ENCODE results near the gene LRRFIP1. TPM values are rescaled to one million over a fixed set of nuclear protein-coding genes. Genes with fewer than 3 reads are reported as not detected.
A peak's percentile ranks its signal among the peaks of the same experiment; 100 is the strongest.

Gene LRRFIP1
- total RNA-seq, 3 donors from 2014 or later (not counting 1 experiment from before 2014, with no cell fraction given), result 163 to 207 (median 188) TPM

- H3K4me1 Mint-ChIP-seq, result peaks cover 29 to 31% of the 10 kb centered on the region in 2 donors
- WGBS (ENCODE audit: insufficient coverage), result 95% methylated on average over 14 of the region's 14 CpGs
- no peaks in the 10 kb centered on the region for H3K27me3 ChIP-seq (ENCODE audit: control insufficient read depth, insufficient read depth, low read length)
- H3K36me3 Mint-ChIP-seq, result no peaks in the 10 kb centered on the region
- no peak for TF ChIP-seq CTCF (IDR thresholded peaks at IDR 0.05)
- H3K9me3 ChIP-seq (ENCODE audit: control insufficient read depth, insufficient read depth, low read length), result no peaks in the 10 kb centered on the region
- H3K4me1 ChIP-seq (ENCODE audit: control insufficient read depth, insufficient read depth, low read length), result peaks cover 29% of the 10 kb centered on the region
- no peak overlapping the region for H3K4me3 ChIP-seq (ENCODE audit: low read length)
- no peaks in the 10 kb centered on the region for H3K9me3 Mint-ChIP-seq
- ATAC-seq (no peak), DNase-seq (no peak)
- H3K27ac ChIP-seq (ENCODE audit: low read length), result no peak overlapping the region
- no peak overlapping the region for H3K27ac Mint-ChIP-seq
- H3K36me3 ChIP-seq (ENCODE audit: control insufficient read depth, insufficient read depth, low read length), result no peaks in the 10 kb centered on the region
- no peak overlapping the region for H3K4me3 Mint-ChIP-seq
- intact Hi-C loops (cut with micrococcal nuclease), result loop anchor here (5.0 kb wide), 1 partner anchor 37 kb away; no protein-coding TSS in a partner anchor
- peaks cover 0 to 10% of the 10 kb centered on the region in 2 donors for H3K27me3 Mint-ChIP-seq (ENCODE audit: low read depth in 2 of 2)
Measured at GRCh38 chr2:237670641-237671040, 43.3 kb downstream of the LRRFIP1 start.

GRCh38 chr2:237671466-237672138 is 44.2 kb downstream of the LRRFIP1 start:
- Mint-ChIP-seq H3K27me3 (ENCODE audit: low read depth in 2 of 2) (peaks cover 0 to 9% of the 10 kb centered on the region in 2 donors), H3K9me3 (no peaks in the 10 kb centered on the region), H3K36me3 (no peaks in the 10 kb centered on the region), H3K4me1 (peaks cover 38% of the 10 kb centered on the region in 2 donors), H3K27ac (peak overlapping the region in 1 of 2 donors; percentile 90), H3K4me3 (no peak overlapping the region)
- intact Hi-C loops (cut with micrococcal nuclease), result loop anchor here (2.0 to 5.0 kb wide), 2 partner anchors 36 to 159 kb away; no protein-coding TSS in a partner anchor
- H3K27ac ChIP-seq (ENCODE audit: low read length), result no peak overlapping the region
- H3K4me3 ChIP-seq (ENCODE audit: low read length), result no peak overlapping the region
- no peaks in the 10 kb centered on the region for H3K9me3 ChIP-seq (ENCODE audit: control insufficient read depth, insufficient read depth, low read length)
- ATAC-seq, result no peak
- peaks cover 37% of the 10 kb centered on the region for H3K4me1 ChIP-seq (ENCODE audit: control insufficient read depth, insufficient read depth, low read length)
- no peaks in the 10 kb centered on the region for H3K36me3 ChIP-seq (ENCODE audit: control insufficient read depth, insufficient read depth, low read length)
- TF ChIP-seq CTCF (IDR thresholded peaks at IDR 0.05), result no peak
- 85% methylated on average over 6 of the region's 7 CpGs for WGBS (ENCODE audit: insufficient coverage)
- no peak for DNase-seq
- no peaks in the 10 kb centered on the region for H3K27me3 ChIP-seq (ENCODE audit: control insufficient read depth, insufficient read depth, low read length)

GRCh38 chr2:237672731-237673129 is 45.3 kb downstream of the LRRFIP1 start:
- Mint-ChIP-seq H3K9me3 (no peaks in the 10 kb centered on the region), H3K4me3 (peak overlapping the region; percentile 93), H3K27me3 (ENCODE audit: low read depth in 2 of 2) (peaks cover 0 to 6% of the 10 kb centered on the region in 2 donors), H3K27ac (peak overlapping the region; percentile 90 to 98), H3K4me1 (peaks cover 49 to 50% of the 10 kb centered on the region in 2 donors), H3K36me3 (no peaks in the 10 kb centered on the region)
- H3K4me3 ChIP-seq (ENCODE audit: low read length), result peak overlapping the region; percentile 41
- H3K27ac ChIP-seq (ENCODE audit: low read length), result peak overlapping the region; percentile 97
- no peak for TF ChIP-seq CTCF (IDR thresholded peaks at IDR 0.05)
- intact Hi-C loops (cut with micrococcal nuclease), result loop anchor here (1.0 to 5.0 kb wide), 4 partner anchors 21 to 160 kb away; no protein-coding TSS in a partner anchor
- DNase-seq (no peak), ATAC-seq (no peak)
- H3K4me1 ChIP-seq (ENCODE audit: control insufficient read depth, insufficient read depth, low read length), result peaks cover 49% of the 10 kb centered on the region
- H3K36me3 ChIP-seq (ENCODE audit: control insufficient read depth, insufficient read depth, low read length), result no peaks in the 10 kb centered on the region
- no peaks in the 10 kb centered on the region for H3K9me3 ChIP-seq (ENCODE audit: control insufficient read depth, insufficient read depth, low read length)
- WGBS (ENCODE audit: insufficient coverage), result 67% methylated on average over 8 of the region's 8 CpGs
- no peaks in the 10 kb centered on the region for H3K27me3 ChIP-seq (ENCODE audit: control insufficient read depth, insufficient read depth, low read length)
